ENCODE data around the gene RALY. TPM values are rescaled to one million over a fixed set of nuclear protein-coding genes. Genes with fewer than 3 reads are reported as not detected.
"Not testable (repeated sequence)": the region's sequence is repeated elsewhere in the genome, so short reads cannot be mapped to it uniquely, and the experiment has no call there.

RALY gene
- total and polyA plus RNA-seq, 10 of the 15 experiments (the other 5 are each of a cell fraction or from before 2014, with no cell fraction given) = 1.2 to 246 (median 137) TPM

GRCh38 chr20:34028013-34028412, 34.3 kb downstream of the RALY start:
- H3K9ac ChIP-seq (ENCODE audit: control insufficient read depth, insufficient read depth, low read length); H3K36me3 ChIP-seq (ENCODE audit: control insufficient read depth in 2 of 2, insufficient read depth in 2 of 2, low read length in 1 of 2); H3K4me1 ChIP-seq (ENCODE audit: control insufficient read depth, insufficient read depth, low read length); BruUV-seq (replicated peaks); H3K4me2 ChIP-seq (ENCODE audit: control insufficient read depth, insufficient read depth); H3K4me3 ChIP-seq; FAIRE-seq; DNase-seq (ENCODE audit: low read depth, low spot score); ATAC-seq; H3K27me3 ChIP-seq (replicated peaks in 1 of 2; ENCODE audit: control insufficient read depth in 2 of 2, insufficient read depth in 2 of 2, low read length in 1 of 2); SMC1A ChIA-PET (ENCODE audit: uncharacterized antibody, unreplicated experiment); H2AFZ ChIP-seq (ENCODE audit: control insufficient read depth, low read depth, low read length); H3K27ac ChIP-seq (ENCODE audit: control insufficient read depth, insufficient read depth); in situ Hi-C loops (cut with MboI); H3K9me3 ChIP-seq (replicated peaks; ENCODE audit: control insufficient read depth, insufficient read depth, low read length); H4K20me1 ChIP-seq (ENCODE audit: control insufficient read depth, insufficient read depth); intact Hi-C loops (cut with micrococcal nuclease; ENCODE audit: unreplicated experiment): not testable (repeated sequence)
- CTCF ChIA-PET = interaction anchor here (1.1 kb wide), 2 partner anchors 11 to 170 kb away, joined by 3 read pairs; no protein-coding TSS in a partner anchor
- WGBS (ENCODE audit: insufficient coverage, insufficient replicate concordance, low lambda C conversion rate, missing lambda C conversion rate) = 84% methylated on average over 6 of the region's 6 CpGs
- RAD21 ChIA-PET (ENCODE audit: unreplicated experiment) = interaction anchor here (0.6 kb wide), 1 partner anchor 92 kb away, joined by 3 read pairs; no protein-coding TSS in a partner anchor
- H3K79me2 ChIP-seq (ENCODE audit: control insufficient read depth, insufficient read depth, low read length) = peaks cover 60% of the 10 kb centered on the region
- POLR2A ChIA-PET = interaction anchor here (0.6 to 0.7 kb wide), 2 partner anchors 23 to 109 kb away, joined by 4 to 6 read pairs; no protein-coding TSS in a partner anchor

GRCh38 chr20:34029415-34029814, 35.7 kb downstream of the RALY start:
- POLR2A ChIA-PET = no interaction called here
- DNase-seq (ENCODE audit: low read depth, low spot score) = no peak
- no peak for ATAC-seq
- FAIRE-seq = no peak
- no TSS peak for BruUV-seq (replicated peaks)
- WGBS (ENCODE audit: insufficient coverage, insufficient replicate concordance, low lambda C conversion rate, missing lambda C conversion rate) = 93% methylated on average over 1 of the region's 1 CpG
- Histone ChIP-seq H3K9me3 (replicated peaks; ENCODE audit: control insufficient read depth, insufficient read depth, low read length) (no peaks in the 10 kb centered on the region), H3K79me2 (ENCODE audit: control insufficient read depth, insufficient read depth, low read length) (peaks cover 48% of the 10 kb centered on the region), H3K4me2 (ENCODE audit: control insufficient read depth, insufficient read depth) (no peak overlapping the region), H2AFZ (ENCODE audit: control insufficient read depth, low read depth, low read length) (no peak overlapping the region), H3K36me3 (ENCODE audit: control insufficient read depth in 2 of 2, insufficient read depth in 2 of 2, low read length in 1 of 2) (peaks cover 7 to 12% of the 10 kb centered on the region in 2 experiments; a peak in 3 of 4 replicates), H4K20me1 (ENCODE audit: control insufficient read depth, insufficient read depth) (peaks cover 4% of the 10 kb centered on the region; the same call in 1 of the 2 replicates), H3K4me1 (ENCODE audit: control insufficient read depth, insufficient read depth, low read length) (no peaks in the 10 kb centered on the region), H3K4me3 (no peak overlapping the region), H3K27me3 (replicated peaks in 1 of 2; ENCODE audit: control insufficient read depth in 2 of 2, insufficient read depth in 2 of 2, low read length in 1 of 2) (no peaks in the 10 kb centered on the region), H3K27ac (ENCODE audit: control insufficient read depth, insufficient read depth) (no peak overlapping the region), H3K9ac (ENCODE audit: control insufficient read depth, insufficient read depth, low read length) (no peak overlapping the region)
- RAD21 ChIA-PET (ENCODE audit: unreplicated experiment) = no interaction called here
- CTCF ChIA-PET = interaction anchor here (0.6 to 1.4 kb wide), 3 partner anchors 15 to 114 kb away, joined by 3 to 5 read pairs (median 3); no protein-coding TSS in a partner anchor
- TF ChIP-seq MEF2B (IDR thresholded peaks at IDR 0.05; ENCODE audit: partially characterized antibody, poor library complexity, severe bottlenecking) (no peak), IRF5 (IDR thresholded peaks at IDR 0.05; ENCODE audit: borderline replicate concordance) (no peak), ZBED1 (IDR thresholded peaks at IDR 0.05; ENCODE audit: borderline replicate concordance) (no peak), ZNF384 (IDR thresholded peaks at IDR 0.05; ENCODE audit: borderline replicate concordance, low read depth, low read length) (no peak), CEBPZ (IDR thresholded peaks at IDR 0.05; ENCODE audit: low read depth, low read length) (no peak)
- intact Hi-C loops (cut with micrococcal nuclease; ENCODE audit: unreplicated experiment) (no loop called here), in situ Hi-C loops (cut with MboI) (no loop called here)
- SMC1A ChIA-PET (ENCODE audit: uncharacterized antibody, unreplicated experiment) = interaction anchor here (1.1 to 1.3 kb wide), 2 partner anchors 8 to 25 kb away, joined by 4 read pairs; no protein-coding TSS in a partner anchor

Data from GM12878 (cell line).